GM21423 (cell line): ENCODE results near the gene H2BK1.

Source experiments
- ATAC-seq: cut with Tn5 transposase; IDR thresholded peaks from one replicate; pipeline ENCODE4 v1.9.1; 2021; ENCODE audit warnings: mild to moderate bottlenecking, moderate library complexity; ENCODE audit not compliant: unreplicated experiment

H2BK1 gene

DNA sequence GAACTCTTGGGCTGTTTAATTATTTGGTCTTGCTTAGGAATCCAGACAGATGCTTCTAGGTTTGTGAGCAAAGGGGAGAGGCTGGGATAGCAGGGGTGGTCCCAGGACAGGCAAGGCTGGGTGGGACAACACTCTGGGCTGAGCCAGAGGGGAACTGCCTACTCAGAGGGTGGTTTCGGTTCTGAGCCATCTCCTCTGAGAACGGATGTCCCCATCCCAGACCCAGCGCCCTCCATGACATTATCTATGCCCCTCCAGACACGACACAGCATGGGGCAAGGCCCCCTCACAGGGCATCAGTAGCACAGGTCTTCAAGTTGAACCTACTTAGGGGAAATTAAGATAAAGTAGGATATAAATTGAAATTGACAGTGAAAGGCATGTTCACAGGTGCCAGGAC is 30.3 kb downstream of the H2BK1 start:
- no peak for ATAC-seq

DNA sequence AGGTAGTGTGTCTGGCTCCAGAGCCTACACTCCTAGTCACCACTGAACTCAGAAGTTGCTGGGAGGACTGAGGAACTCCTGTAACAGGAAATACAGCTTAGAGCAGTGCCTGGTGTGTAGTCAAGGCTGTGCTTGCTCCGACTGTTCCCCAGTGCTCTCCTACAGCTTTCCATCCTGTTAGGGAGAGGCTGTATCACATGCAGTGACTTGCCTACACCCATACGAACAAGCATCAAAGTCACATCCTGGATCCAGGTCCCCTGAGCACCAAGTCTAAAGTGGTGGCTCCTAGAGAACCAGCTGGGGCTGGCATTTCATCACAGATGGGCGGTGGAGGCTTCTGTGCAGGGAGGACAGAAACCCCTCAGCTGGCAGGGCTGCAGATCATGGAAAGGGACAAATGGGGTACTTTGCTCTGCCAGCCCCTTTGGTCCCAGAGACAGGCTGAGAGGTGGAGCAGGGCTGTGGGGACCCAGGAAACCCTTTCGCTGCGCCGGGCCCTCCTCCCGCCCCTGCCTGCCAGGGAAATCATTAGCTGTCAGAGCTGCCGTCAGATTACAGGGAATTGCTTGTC is 30.9 kb downstream of the H2BK1 start:
- no peak for ATAC-seq

DNA sequence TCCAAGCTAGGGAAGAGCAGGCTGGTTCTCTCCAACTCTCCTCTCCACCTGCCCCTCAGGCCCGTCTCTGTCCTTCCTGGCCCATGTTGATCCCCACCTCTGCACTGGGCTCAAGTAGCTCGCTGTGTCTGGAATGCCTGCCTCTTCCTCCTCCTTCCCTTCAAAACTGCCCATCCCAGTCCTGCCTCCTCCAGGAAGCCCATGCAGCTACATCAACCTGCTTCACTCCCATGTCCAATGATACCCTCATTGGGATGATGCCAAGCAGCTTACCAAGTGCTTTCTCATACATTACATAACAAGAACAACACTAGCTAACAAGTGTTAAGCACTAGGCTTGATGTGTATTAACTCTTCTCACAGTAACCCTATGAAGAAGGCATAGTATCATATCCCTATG is 31.5 kb downstream of the H2BK1 start:
- ATAC-seq: no peak

DNA sequence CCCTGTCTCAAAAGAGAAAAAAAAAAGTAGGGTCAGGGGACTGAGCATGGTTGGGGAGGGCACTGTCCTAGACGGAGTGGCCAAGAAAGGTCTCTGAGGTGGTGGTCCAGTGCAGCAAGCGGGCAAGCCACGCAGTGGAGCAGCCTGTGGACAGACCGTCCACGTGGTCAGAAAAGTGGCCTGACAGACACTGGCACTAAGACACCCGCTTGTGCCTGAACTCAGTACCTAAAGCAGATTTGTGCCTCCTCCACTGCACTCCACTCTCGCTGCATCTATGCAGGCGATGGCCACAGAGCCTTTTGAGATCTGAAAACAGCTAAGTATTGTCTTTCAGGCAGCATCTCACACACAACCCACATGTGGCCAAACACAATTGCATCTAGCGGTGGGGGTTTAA is 32.1 kb downstream of the H2BK1 start:
- no peak for ATAC-seq

DNA sequence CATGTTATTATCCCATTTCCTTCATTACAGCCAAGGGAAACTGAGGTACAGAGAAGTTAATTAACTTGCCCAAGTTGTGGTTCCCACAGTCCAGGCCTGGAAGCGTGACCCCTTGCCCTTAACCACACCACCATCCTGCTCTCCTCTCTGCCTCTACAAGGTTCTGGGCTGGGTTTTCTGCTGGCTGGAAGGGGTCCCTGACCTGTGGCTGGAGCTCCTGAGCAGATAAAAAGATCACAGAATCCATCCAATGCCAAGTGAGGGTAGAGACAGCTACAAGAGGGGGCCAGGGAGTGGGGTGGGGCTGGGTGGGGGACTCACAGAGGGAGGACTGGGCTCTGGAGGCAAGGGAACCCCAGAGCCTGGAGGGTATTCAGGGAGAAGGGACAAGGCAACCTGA is 33.0 kb downstream of the H2BK1 start:
- ATAC-seq: no peak

DNA sequence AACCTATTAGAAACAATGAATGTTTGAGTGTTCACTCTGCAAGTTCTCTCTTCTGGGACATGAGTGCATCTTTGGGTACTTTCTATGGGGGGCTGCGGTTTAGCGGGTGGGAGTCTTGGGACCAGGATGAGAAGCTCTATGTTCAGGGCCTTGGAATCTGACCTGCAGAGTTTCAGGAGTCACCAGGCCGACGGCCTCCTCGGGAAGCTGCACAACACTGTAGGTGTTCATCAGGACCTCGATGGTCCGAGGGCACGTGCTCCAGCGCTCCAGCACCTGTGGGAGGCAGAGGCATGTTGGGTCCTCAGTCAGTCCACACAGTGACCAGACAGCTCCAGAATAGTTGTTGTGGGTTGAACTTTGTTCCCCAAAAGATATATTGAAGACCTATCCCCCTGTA is 33.9 kb downstream of the H2BK1 start:
- no peak for ATAC-seq

DNA sequence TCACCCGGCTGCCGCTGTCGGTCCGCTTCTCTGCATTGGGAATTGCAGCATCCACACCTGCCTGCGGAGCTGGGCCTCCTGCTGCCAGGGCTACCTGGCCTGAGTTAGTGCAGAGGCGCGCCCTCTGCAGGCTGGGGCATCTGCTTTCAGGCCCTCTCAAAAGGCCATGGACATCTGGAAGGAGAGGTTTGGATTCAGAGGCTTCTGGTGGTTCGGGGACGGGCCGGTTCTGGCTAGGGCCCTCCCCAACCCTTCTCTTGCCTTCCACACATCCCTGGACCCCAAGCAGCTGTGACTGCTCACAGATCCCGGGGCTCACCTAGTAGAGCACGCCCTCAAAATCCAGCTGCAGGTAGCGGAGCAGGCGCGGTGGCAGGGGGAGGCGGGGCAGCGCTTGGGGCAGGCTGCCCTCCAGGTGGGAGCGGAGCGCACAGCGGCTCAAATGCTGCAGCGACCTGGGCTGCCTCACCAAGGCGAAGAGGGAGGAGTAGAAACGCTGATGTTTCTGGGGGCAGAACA is 34.4 kb downstream of the H2BK1 start:
- no peak for ATAC-seq

DNA sequence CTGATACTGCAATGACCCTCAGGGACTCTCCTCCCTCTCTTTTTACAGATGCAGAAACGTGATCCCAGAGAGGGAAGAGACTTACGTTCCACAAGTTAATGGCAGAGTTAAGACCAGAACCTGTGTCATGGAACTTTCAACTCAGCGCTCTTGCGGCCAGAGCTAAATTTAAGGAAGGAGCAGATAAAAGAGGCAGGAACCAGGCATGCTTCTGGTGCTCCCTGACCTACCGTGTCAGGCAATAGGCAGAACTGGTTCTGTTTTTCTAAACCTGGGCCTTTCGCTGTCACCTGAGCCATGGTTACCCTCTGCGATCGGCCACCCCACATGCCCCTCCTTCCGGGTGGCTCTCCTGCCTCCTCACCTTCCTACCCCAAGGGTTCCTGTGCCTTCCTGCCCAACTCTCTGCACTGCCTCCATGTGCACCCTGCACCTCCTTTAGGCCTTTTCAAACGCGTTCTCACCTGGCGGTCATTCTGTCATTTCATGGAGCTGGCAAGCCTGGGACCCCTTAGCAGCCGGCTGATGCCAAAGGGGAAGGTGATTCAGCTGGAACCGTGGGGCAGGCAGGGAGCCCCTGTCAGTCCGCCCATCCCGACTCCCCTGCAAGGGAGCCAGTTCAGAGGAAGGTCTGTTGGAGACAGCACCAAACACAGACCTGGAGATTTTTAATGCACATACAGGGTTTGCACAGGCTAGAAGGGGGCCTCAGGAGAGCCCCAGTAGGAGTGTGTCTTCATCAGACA is 35.1 kb downstream of the H2BK1 start:
- no peak for ATAC-seq

DNA sequence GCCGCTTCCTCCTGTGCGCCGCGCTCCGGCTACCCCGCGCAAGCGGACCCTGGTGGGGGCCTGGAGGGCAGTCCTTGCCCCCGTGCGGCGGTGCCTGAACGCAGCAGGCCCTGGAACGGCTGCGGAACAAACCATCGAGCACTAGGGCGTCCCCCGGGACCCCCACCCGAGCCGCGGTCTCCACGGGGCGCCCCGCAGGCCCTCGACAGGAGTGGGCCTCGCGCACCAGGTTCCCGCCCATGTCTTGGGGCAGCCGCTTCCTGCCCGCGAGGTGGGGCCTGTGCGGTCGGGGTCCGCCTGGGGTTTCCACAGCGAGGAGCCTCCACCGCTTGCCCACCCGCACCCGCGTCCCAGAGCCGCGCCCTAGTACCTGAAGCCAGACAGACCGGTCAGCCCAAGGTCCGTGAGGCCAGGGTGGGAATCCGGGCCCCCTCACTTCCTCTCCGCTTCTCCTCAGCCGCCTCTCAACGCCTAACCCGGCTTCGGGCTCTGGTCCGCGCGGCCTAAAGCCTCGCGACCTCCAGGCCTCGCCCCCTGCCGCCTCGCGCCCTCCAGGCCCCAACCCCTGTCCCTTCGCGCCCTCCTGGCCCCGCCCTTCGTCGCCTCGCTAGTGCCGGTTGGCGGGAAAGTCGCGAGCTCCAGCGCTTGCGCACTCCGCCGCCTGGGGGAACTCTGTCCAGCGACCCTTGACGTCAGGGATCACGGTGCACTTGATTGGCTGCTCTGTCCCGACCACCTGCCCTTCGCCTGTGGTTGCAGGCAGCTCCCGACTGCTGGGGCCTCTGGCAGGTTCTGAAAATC is 35.8 kb downstream of the H2BK1 start:
- no peak for ATAC-seq

DNA sequence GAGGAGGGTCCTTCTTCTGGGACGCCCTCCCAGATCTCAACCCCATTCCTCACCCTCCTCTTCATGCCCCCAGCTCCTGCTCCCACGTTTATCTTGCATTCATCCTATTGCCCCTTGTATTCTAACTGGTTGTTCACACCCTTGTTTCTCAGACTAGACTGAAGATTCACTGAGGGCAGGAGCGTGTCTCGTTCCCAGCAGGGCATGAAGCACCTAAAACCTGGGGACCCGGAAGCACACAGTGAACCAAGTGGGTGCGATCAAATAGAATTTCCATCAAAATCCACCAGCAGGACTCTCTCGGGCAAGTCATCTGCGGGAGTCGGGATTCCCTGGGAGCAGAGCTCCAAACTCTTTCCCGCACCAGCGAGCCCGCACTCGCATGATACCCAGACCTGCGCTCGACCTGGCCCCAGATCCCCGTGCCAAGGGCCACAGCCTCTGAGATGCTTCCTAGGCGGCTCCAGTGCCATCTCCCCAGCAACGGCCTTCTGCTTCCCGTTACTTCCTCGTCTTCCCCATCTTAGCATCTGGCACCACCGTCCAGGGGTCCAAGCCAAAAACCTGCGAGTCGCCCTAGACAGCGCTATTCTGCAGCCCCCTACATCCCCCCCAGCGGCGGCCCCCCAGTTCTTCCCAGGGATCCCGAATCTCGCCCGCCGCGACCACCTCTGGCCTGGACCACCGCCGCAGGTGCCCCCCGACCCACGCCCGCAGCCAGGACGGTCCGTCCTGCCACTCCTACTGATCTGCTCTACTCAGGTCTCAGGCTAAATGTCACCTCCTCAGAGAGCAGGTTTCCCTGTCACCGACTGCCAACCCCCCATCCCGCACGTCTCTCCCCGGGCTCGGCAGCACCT is 36.7 kb downstream of the H2BK1 start:
- ATAC-seq: no peak

DNA sequence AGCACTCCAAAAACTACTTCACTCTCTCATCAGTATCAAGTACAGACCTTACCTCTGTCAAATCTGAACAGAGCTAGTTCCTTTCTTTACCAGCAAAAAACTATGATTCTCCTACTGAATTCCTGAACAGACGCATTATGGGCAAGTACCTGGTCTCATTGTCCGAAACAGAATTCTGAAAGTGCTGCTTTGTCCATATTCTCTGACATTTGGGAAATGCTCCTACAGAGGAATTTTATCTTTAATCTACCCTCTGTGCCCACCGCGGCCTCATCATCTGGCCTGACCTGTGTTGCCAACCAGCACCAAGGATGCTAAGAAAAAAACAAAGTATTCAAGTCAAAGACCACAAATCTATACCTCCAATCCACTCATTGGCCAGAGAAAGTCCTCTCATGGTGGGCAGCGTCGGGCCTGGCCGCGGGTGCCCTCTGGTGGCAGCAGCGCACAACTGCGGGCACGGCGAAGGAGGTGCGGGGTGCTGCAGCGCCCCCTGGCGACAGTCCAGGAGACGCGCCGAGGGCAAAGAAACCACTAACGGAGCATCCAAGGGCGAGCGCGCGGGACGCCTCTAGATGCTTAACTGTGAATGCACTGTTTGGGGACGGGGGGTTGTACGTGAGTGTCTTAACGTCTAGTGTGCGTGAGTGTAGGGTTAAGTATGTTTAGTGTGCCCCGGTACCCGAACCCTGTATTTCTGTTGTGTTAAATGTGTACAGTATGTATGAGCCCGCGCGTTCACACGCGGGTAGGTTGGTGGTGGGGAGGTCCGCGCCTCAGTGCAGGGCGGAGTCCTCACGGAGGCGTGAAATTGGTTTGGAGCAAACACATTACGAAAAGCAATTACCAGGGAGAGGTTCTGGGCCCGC is 37.8 kb downstream of the H2BK1 start:
- ATAC-seq: peak; percentile 61

DNA sequence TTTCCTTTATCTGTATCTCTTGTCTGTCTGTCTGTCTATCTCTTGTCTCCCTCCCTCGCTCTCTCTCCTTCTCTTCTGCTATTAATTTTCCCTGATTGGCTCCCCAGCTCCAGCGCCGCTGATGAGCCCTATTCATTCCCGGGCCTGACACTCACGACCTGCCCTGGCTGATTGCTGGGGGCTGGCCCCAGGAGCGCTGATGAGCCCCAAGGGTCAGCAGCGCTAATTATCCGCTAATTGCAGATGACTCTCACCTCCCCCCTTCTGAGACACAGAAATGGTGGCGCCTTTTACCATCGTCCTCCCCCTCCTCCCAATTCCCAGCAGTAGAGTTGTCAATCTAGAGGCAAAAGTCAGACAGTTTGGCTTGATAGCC is 41.5 kb downstream of the H2BK1 start:
- ATAC-seq: no peak

DNA sequence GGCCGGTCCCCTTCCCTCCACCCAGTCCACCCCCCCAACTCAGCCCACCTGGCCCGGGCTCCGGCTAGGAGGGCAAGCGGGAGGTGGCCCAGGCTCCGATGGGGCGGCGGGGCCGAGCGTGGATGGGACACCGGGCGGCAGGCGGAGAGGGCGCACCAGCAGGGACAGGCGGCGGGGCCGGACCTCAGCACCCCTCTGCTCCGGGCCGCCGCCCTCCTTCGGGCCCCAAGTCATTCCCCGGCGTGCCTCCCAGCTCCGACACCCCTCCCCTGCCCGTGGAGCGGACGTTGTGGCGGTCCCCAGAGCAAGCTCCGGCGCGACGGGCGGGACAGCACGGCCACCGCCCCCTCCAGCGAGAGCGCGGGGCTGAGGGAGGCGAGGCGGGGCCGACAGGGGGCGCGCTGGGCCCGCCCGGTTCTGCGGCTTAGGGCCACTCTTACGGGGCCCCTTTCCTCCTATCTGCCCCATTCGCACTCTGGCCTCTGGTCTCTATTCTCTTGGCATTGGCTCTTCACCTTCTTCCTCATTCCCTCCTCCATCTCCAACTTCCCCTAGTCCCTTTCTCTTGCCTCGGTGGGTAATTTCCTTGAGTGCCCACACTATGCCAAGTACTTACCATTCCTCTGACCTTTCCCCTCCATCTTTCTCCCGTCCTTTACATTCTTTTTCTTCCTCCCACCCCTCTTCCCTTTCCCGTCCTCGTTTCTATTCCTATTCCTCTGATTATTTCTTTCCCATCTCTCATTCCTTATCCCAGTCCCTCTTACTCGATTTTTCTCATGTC is 42.1 kb downstream of the H2BK1 start:
- peak; percentile 67 for ATAC-seq

DNA sequence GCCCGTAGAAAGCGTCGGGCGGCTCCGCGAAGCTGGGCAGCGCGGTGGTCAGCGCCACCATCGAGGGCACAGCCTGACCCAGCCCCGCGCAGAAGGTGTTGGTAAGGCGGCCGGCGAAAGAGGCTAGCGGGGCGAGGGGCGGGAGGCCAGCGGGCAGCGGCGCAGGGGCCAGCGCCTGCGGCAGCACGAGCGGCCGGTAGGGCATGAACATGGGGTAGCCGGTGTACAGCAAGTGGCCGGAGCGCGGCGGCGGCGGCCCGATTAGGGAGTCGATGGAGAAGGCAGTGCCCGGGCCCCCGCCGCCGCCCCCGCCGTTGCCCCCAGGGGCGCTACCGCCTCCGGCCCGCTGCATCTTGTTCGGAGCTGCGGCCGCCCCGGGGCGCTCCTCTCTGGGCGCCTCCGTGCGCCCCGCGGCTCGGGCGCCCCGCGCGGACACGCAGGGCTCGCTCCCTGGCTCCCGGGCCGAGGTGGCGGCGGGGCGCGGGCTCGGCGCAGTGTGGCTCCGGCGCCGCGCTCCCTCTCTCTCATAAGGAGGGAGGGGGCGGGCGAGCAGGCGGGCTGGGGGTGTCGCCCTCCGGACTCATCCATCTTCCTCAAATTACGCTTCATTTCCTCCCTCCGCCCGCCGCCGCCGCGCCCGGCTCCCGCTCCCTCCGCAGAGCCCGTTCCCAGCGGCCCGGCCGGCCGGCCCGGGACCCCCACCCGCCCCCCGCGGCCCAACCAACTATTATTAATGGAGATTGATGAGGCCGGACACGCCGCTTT is 42.9 kb downstream of the H2BK1 start, which contains the start of gene GBX1:
TSS of gene GBX1 (minus strand) at position 498 of the 765 bp plus-strand sequence. CDS start at position 352, 146 bp downstream.
- ATAC-seq: no peak

DNA sequence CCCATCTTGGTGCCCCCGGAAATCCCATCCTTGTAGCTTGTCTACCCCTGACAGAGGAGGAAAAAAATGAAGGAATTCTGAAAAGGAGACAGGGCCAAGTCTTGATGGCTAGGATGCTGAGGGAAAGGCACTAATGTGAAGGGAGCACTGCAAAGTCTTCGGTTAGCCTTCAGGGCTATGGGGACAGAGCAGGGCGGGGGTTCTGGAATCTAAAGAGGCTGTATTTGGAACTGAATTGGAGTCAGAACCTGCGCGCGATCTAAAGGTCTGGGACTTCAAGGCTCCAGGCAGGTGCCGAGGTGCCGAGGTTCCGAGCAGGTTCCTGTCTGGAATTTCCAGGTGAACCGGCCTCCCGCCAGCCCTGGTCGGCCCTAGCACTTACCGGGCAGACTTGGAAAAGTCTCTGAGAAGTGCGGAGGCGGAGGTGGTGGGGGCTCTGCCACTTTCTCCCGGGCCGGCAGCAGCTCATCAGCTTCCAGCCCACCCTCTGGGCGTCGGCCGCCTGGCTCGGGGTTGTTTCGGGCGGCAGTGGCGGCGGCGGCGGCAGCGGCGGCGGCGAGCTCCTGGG is 43.6 kb downstream of the H2BK1 start:
- ATAC-seq: no peak

DNA sequence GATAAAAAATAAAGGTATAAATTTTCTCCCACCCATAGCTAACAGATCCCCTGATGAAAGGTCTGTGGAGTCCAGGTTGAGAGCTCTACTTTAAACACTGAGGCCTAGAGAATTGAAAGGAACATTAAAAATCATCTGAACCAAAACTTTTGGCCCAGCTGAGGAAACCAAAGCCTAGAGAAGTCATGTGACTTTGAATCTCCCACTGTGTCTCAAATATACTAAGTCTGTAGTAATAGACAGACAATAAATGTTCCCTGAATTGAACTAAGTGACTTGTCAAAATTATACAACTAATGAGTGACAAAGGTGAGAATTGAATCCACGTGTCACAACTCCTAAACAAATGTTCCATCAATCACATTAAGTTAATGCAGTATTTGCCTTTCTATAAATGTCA is 48.5 kb downstream of the H2BK1 start:
- no peak for ATAC-seq
